GM18499 (cell line): ENCODE results near the gene ARHGEF17.

Experiments
- ATAC-seq: cut with Tn5 transposase; IDR thresholded peaks from one replicate; pipeline ENCODE4 v1.9.1; 2021; ENCODE audit warnings: moderate number of reproducible peaks; ENCODE audit not compliant: insufficient read depth, unreplicated experiment

The ARHGEF17 gene

GRCh38 chr11:73290536-73290935, 17.5 kb upstream of the ARHGEF17 start:
- no peak for ATAC-seq

- no peak for ATAC-seq
Measured at GRCh38 chr11:73291196-73291595, 16.9 kb upstream of the ARHGEF17 start.

- no peak for ATAC-seq
Measured at GRCh38 chr11:73291781-73292524, 16.1 kb upstream of the ARHGEF17 start.

- ATAC-seq = no peak
Measured at GRCh38 chr11:73292525-73292894, 15.6 kb upstream of the ARHGEF17 start.

- ATAC-seq = no peak
Measured at GRCh38 chr11:73293356-73293936, 14.6 kb upstream of the ARHGEF17 start.

- ATAC-seq = no peak
Measured at GRCh38 chr11:73294604-73295003, 13.5 kb upstream of the ARHGEF17 start.

GRCh38 chr11:73295241-73295995, 12.7 kb upstream of the ARHGEF17 start:
- no peak for ATAC-seq

GRCh38 chr11:73295996-73296318, 12.1 kb upstream of the ARHGEF17 start:
- ATAC-seq = no peak

GRCh38 chr11:73296501-73297230, 11.4 kb upstream of the ARHGEF17 start:
- no peak for ATAC-seq

- ATAC-seq = no peak
Measured at GRCh38 chr11:73297231-73297590, 10.9 kb upstream of the ARHGEF17 start.

GRCh38 chr11:73297702-73298101, 10.4 kb upstream of the ARHGEF17 start:
- no peak for ATAC-seq

- ATAC-seq = no peak
Measured at GRCh38 chr11:73298233-73298632, 9.8 kb upstream of the ARHGEF17 start.

GRCh38 chr11:73299751-73300150, 8.3 kb upstream of the ARHGEF17 start:
- ATAC-seq = no peak

- no peak for ATAC-seq
Measured at GRCh38 chr11:73306069-73306841, 1.8 kb upstream of the ARHGEF17 start.

GRCh38 chr11:73306977-73307322, 1.1 kb upstream of the ARHGEF17 start:
- ATAC-seq = no peak

- no peak for ATAC-seq
Measured at GRCh38 chr11:73307323-73308002, 613 bp upstream of the ARHGEF17 start.

- no peak for ATAC-seq
Measured at GRCh38 chr11:73308961-73309919, 1.2 kb downstream of the ARHGEF17 start.

GRCh38 chr11:73310076-73310475, 2.0 kb downstream of the ARHGEF17 start:
- ATAC-seq = no peak
